PFSK-1 (cell line): Measurements from ENCODE around the gene FGF14.

Experiments used
- POLR2AphosphoS5 ChIP-seq: IDR thresholded peaks from 2 replicates; pipeline ENCODE4 v1.6.1; 2012; ENCODE audit warnings: low read depth, mild to moderate bottlenecking, control low read depth, low read length, moderate library complexity
- TF ChIP-seq, protein P1 (sequence below), 2 experiments: IDR thresholded peaks; 2 replicates each; pipeline versions ENCODE4 v1.6.1 to v1.8.0; 2011 to 2012; ENCODE audit warnings: low read depth in 2 of 2, low read length in 2 of 2, control low read depth in 1 of 2, inconsistent platforms in 1 of 2, mild to moderate bottlenecking in 1 of 2, moderate library complexity in 1 of 2; ENCODE audit not compliant: insufficient read depth in 1 of 2

DNA sequence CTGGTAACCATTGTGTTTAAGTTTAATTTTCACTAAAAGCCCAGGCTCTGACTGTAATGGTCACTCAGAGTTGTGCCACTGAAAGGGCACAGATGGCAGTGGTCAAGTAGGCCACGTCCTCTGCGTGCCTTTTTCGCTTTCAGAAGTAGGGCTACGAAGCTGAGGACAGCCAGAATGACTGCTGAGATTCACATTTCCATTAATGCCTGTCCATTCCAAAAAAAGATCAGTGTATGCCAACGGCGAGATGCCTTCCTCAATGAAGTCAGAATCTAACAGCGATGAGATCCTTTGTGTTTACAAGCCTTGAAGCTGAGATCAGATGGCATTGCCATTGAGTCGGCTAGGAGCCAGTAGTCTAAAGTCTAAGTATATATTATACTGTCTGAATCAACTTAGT, 311.3 kb downstream of the FGF14 start:
- TF ChIP-seq POLR2AphosphoS5: no peak
- TF ChIP-seq, protein P1, sequence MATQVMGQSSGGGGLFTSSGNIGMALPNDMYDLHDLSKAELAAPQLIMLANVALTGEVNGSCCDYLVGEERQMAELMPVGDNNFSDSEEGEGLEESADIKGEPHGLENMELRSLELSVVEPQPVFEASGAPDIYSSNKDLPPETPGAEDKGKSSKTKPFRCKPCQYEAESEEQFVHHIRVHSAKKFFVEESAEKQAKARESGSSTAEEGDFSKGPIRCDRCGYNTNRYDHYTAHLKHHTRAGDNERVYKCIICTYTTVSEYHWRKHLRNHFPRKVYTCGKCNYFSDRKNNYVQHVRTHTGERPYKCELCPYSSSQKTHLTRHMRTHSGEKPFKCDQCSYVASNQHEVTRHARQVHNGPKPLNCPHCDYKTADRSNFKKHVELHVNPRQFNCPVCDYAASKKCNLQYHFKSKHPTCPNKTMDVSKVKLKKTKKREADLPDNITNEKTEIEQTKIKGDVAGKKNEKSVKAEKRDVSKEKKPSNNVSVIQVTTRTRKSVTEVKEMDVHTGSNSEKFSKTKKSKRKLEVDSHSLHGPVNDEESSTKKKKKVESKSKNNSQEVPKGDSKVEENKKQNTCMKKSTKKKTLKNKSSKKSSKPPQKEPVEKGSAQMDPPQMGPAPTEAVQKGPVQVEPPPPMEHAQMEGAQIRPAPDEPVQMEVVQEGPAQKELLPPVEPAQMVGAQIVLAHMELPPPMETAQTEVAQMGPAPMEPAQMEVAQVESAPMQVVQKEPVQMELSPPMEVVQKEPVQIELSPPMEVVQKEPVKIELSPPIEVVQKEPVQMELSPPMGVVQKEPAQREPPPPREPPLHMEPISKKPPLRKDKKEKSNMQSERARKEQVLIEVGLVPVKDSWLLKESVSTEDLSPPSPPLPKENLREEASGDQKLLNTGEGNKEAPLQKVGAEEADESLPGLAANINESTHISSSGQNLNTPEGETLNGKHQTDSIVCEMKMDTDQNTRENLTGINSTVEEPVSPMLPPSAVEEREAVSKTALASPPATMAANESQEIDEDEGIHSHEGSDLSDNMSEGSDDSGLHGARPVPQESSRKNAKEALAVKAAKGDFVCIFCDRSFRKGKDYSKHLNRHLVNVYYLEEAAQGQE (IDR thresholded peaks at IDR 0.05; ENCODE audit: insufficient read depth in 1 of 2, low read depth in 2 of 2, low read length in 2 of 2): no peak
